ENCODE measurements around the gene QSOX1. TPM values are rescaled to one million over a fixed set of nuclear protein-coding genes. Genes with fewer than 3 reads are reported as not detected.
"Not testable (repeated sequence)": the region's sequence is repeated elsewhere in the genome, so short reads cannot be mapped to it uniquely, and the experiment has no call there.

Gene QSOX1, protein sequence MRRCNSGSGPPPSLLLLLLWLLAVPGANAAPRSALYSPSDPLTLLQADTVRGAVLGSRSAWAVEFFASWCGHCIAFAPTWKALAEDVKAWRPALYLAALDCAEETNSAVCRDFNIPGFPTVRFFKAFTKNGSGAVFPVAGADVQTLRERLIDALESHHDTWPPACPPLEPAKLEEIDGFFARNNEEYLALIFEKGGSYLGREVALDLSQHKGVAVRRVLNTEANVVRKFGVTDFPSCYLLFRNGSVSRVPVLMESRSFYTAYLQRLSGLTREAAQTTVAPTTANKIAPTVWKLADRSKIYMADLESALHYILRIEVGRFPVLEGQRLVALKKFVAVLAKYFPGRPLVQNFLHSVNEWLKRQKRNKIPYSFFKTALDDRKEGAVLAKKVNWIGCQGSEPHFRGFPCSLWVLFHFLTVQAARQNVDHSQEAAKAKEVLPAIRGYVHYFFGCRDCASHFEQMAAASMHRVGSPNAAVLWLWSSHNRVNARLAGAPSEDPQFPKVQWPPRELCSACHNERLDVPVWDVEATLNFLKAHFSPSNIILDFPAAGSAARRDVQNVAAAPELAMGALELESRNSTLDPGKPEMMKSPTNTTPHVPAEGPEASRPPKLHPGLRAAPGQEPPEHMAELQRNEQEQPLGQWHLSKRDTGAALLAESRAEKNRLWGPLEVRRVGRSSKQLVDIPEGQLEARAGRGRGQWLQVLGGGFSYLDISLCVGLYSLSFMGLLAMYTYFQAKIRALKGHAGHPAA
- 116 TPM for total RNA-seq

- peak; percentile 94 for ATAC-seq
Observed at GRCh38 chr1:180154325-180155181, at the start of gene QSOX1. Gene QSOX1 (plus strand): TSS chr1:180154869. CDS start chr1:180154908, 39 bp downstream.

DNA sequence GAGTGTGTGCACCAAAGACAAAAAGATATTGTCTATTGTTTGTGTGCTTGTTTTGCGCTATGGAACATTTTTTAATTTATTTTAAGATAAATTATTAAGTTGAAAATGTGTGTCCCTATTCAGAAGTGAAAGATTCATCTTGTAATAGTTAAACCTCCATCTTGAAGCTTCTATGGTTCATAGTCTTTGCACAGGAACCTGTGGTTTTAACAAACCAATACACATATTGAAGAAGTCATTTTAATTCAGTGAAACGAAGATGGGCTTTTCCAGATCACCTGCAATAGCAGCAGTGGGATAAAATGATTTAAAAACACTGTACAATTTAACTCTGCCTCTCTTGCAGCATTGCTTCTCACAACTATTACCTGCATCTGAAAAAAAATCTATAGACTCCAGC, 42.6 kb upstream of the QSOX1 start:
- no peak for ATAC-seq

DNA sequence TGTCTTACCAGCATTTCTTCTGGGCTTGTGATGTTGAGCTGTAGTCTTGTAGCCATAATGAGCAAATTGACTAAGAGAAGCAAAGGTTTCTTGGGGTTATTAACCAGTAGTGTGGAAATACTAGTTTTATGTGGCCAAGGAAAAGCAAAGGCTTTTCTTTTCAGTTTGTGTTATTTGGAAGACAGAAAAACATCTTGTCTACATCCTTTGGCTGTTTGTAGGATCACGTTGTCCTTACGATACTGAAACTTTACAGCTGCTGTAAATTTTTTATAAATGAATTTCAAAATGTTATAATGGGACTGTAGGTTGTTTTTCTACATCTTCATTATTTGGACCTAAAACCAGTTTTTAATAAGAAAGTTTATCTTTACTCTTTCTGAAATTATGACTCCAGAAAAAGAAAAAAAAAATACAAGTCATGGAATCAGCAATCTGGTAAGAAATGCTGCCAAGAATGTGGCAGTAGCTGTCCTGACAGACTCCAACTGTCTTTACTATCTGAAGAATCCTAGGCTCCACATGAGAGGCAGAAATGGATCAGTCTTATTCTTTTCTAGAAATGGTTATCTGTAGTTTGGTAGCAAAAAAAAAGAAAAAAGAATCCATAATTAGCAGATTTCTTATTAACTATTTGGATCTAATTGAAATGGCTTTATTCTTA, 41.6 kb upstream of the QSOX1 start:
- no peak for ATAC-seq

DNA sequence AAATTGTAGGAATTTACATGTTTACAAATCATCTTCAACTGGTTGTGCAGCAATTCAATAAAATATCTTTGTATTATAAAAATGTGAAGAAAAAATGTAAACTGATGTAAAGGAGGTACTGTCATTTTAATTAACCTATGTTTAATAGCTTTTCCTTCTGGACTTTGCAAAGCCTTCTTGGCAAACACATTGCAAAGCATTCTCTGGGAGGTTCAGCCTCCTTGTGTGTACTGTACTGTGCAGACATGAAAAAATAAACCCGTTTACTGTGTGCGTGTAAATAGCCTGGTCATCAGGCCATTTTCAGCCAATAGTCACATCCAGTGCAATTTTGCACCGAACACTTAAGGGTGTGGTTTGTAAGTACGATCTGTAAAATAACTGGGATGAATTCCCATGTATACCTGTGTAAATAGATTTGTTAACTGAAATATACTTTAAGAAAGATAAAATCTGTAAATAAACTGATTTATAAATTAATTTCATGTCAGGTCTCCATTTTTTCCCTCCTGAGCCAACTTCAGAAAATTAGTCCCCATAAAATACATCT, 40.2 kb upstream of the QSOX1 start:
- ATAC-seq: no peak

GRCh38 chr1:180116964-180117763, 37.5 kb upstream of the QSOX1 start:
- peak; percentile 32 for ATAC-seq

DNA sequence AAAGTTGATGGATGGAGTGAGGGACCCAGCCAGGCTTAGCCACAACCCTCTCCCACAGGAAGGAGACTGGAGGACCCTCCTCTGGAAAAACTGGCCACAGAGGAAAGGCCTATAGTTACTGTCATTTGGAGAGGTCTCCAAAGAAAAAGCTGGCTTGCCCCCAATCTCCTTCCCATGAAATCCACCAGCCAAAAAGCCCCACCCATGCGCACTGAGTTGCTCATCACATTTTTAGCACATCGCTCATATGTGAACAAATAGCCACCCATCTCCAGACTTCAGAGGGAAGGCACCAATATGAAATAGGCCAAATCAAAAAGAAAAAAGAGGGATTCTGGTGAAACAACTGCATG, 36.9 kb upstream of the QSOX1 start:
- peak; percentile 55 for ATAC-seq

- no peak for ATAC-seq
Observed at GRCh38 chr1:180119837-180120236, 34.8 kb upstream of the QSOX1 start.

- ATAC-seq: peak; percentile 77
Observed at GRCh38 chr1:180123463-180123936, 31.2 kb upstream of the QSOX1 start.

DNA sequence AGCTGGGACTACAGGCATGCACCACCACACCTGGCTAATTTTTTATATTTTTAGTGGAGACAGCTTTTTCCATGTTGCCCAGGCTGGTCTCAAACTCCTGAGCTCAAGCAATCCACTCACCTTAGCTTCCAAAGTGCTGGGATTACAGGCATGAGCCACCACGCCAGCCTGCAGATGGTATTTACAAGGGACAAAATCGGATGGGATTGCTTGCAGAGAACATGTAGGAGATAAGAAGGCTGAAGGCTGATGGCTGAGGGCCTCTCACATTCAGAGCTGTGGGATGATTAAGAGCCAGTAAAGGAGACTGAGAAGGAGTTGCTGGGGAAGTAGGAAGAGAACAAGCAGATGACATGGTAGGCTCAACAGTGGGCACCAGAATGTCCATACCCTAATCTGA, 24.0 kb upstream of the QSOX1 start:
- ATAC-seq: no peak

GRCh38 chr1:180131510-180131909, 23.2 kb upstream of the QSOX1 start:
- peak; percentile 30 for ATAC-seq

DNA sequence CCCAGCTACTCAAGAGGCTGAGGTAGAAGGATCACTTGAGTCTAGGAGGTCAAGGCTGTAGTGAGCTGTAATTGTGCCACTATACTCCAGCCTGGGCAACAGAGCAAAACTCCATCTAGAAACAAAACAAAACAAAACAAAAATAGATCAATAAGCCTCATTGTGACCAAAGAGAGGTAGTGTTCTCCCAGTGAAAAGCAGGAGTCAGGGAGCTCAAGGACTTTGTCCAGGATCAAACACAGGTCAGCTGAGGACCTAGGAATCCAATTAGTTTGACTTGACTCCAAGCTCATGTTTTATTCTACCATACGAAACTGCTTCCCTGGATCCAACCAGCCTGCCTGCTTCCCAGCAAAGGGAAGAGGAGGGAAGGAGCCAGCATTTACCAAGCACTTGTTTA, 21.5 kb upstream of the QSOX1 start:
- no peak for ATAC-seq

- not testable (repeated sequence) for ATAC-seq
Observed at GRCh38 chr1:180133688-180134087, 21.0 kb upstream of the QSOX1 start.

DNA sequence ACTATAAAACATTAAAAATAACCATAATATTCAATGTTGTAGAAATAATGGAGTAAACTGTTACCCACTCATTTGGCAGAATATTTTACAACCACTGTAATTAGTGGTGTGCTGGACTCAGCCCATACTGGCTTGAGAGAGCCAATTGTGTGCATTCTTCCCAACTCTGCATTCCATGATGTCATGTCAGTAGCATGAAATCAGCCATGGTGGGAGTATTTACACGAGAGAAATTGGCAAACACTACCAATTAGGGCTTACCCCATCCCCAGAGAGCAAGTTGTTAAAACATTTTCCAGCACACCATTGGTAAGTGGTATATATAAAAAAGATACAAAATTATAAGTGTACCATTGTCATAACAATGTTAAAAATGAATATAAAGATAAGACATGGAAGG, 19.1 kb upstream of the QSOX1 start:
- ATAC-seq: no peak

- ATAC-seq: peak; percentile 22
Observed at GRCh38 chr1:180136331-180136967, 18.2 kb upstream of the QSOX1 start.

- peak; percentile 50 for ATAC-seq
Observed at GRCh38 chr1:180136968-180137356, 17.7 kb upstream of the QSOX1 start.

DNA sequence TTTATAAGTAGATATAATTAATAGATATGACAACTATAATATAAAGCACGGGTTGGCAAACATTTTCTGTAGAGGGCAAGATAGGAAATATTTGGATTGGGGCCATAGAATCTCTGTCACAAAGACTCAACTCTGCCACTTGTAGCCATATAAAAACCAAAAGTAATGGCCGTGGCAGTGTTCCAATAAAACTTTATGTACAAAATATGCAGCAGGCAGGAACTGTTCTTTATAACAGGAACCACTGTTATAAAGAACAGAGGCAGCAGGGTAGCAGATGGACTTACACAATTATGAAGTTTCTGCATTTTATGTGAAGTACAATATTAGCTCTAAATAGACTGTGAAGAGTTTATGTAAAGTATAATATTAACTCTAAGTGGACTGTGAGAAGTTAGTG, 16.9 kb upstream of the QSOX1 start:
- no peak for ATAC-seq

DNA sequence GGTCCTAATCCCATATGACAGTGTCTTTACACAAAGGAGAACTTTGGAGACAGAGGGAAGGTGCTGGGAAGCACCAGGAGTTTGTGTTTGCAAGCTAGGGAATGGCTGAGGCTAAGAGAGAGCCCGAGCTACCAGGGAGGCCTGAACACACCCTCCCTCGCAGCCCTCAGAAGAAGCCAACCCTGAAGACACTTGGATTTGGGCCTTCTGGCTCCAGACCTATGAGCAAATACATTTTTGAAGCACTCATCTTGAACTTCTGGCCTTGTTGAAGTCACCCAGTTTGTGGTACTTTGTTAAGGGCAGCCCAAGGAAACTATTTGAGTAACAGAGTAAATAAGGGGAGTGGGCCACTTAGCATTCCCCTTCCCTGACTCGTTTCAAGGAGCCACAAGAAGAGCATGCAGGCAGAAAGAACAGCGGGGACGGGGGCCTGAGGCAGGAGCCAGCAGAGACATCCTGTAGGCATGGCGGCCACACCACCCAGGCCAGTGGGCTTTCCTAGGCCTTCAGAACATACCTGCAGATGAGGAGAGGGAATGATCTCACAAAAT, 13.2 kb upstream of the QSOX1 start:
- no peak for ATAC-seq

- ATAC-seq: no peak
Observed at GRCh38 chr1:180143359-180143758, 11.3 kb upstream of the QSOX1 start.

GRCh38 chr1:180144659-180145357, 9.9 kb upstream of the QSOX1 start:
- ATAC-seq: peak; percentile 8

GRCh38 chr1:180145446-180145845, 9.2 kb upstream of the QSOX1 start:
- ATAC-seq: no peak

All from esophagus mucosa (tissue), 1 donor.